Measurements from ENCODE around the gene SLC16A9. TPM values are rescaled to one million over a fixed set of nuclear protein-coding genes. Genes with fewer than 3 reads are reported as not detected.
A peak's percentile ranks its signal among the peaks of the same experiment; 100 is the strongest.
"Not testable (repeated sequence)": the region's sequence is repeated elsewhere in the genome, so short reads cannot be mapped to it uniquely, and the experiment has no call there.

The SLC16A9 gene
- total RNA-seq, 2 donors from 2014 or later = 22.9 to 42.3 TPM

DNA sequence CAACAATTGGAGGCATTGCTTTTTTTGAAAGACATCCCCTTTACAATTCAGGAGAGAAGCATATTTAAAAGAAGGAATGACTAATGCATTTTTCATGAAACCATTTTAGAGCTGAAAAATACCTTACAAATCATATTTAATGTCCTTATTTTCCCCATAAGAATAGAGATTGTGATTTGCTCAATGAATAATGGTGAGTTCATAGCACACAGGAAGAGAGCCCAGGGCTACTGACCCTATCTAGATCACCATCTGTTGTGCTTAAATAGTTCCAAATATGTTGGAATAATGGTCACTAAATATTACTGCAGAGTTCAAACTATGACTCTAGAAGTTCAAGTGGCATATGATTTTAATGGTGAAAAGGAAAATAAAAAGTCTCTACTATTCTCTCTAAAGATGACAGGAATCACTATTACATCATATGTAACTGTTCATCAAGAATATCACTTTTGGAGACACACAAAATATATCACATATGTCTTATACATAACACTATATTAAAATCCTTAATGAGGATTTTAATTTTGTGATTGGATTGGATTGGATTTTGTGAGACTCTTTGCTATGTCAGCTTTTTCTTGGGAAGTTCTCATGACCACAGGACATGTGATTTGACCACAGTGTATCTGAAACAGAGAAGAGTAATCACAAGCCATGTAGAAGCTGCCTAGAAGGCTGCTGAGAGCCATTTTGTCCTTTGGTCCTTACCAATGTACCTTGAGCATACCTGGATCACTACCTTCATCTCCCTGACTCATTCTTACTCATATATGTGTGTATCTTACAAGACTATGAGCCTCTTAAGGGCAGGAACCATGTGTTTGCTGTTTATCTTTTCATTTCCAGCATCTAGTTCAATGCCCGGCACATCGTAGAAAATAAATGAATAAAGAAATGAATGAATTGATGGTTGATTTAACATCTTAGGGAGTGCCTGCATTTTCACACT lies 26.4 kb downstream of the SLC16A9 start:
- no peak for DNase-seq
- intact Hi-C loops (cut with DNase I, micrococcal nuclease) = no loop called here
- peak; percentile 27 for ATAC-seq

- intact Hi-C loops (cut with DNase I, micrococcal nuclease) = no loop called here
- ATAC-seq = no peak
These were observed 29.5 kb downstream of the SLC16A9 start for GRCh38 chr10:59680199-59680598.

DNA sequence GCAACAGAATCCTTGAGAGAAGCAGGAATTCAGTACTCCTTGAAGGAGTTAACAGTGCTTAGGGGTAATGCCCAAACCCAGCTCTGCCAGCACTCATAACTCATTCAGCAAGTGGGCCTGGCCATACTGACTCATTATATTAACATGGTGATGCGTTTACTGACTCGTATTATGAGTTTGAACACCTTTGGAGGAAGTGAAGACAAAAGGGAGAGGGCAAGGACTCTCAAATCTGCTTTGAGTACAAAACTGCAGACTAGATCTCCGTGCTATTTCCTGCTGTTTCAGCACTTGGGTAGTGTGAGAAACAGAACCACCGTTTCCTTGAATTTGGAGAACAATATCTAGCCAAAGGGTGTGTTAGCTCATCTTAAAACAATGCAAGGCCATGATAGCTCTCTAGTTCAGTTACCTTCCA lies 30.8 kb downstream of the SLC16A9 start:
- peak; percentile 86 for ATAC-seq
- peak; percentile 46 to 58 for DNase-seq
- intact Hi-C loops (cut with DNase I, micrococcal nuclease) = no loop called here

More at GRCh38 chr10:59680199-59680598, 29.5 kb downstream of the SLC16A9 start:
- DNase-seq = no peak

- no peak for ATAC-seq
- intact Hi-C loops (cut with DNase I, micrococcal nuclease) = no loop called here
- DNase-seq = no peak
These were observed 32.3 kb downstream of the SLC16A9 start for GRCh38 chr10:59677253-59677831.

DNA sequence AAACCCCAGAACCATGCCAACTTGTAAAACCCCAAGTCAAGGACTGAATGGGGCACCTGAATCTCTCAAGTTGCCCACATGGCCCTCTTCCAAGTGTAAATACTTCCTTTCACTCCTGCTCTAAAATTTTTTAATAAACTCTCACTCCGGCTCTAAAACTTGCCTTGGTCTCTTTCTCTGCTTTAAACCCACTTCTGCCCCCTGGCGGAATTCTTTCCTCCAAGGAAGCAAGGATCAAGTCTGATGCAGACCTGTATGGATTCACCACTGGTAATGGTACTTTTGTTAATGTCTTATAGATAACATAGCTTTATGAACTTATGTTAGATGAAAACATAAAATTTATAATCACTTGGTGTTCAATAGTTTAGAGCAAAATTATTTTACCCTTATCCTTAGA lies 33.8 kb downstream of the SLC16A9 start:
- no peak for DNase-seq
- no peak for ATAC-seq
- intact Hi-C loops (cut with DNase I, micrococcal nuclease) = no loop called here

GRCh38 chr10:59674215-59674836 lies 35.3 kb downstream of the SLC16A9 start:
- DNase-seq = peak in 1 of 2 donors; percentile 68
- intact Hi-C loops (cut with DNase I, micrococcal nuclease) = no loop called here
- peak; percentile 89 for ATAC-seq

- intact Hi-C loops (cut with DNase I, micrococcal nuclease) = no loop called here
- ATAC-seq (no peak), DNase-seq (no peak)
These were observed 37.3 kb downstream of the SLC16A9 start for GRCh38 chr10:59672150-59672875.

GRCh38 chr10:59670269-59670668 lies 39.4 kb downstream of the SLC16A9 start:
- DNase-seq (no peak), ATAC-seq (no peak)
- intact Hi-C loops (cut with DNase I, micrococcal nuclease) = no loop called here

- intact Hi-C loops (cut with DNase I, micrococcal nuclease) = no loop called here
- ATAC-seq = peak; percentile 73
- no peak for DNase-seq
These were observed 41.6 kb downstream of the SLC16A9 start for GRCh38 chr10:59668096-59668495.

GRCh38 chr10:59666310-59666709 lies 43.3 kb downstream of the SLC16A9 start:
- DNase-seq (no peak), ATAC-seq (no peak)
- intact Hi-C loops (cut with DNase I, micrococcal nuclease) = no loop called here

- DNase-seq; intact Hi-C loops (cut with DNase I, micrococcal nuclease); ATAC-seq: not testable (repeated sequence)
These were observed 46.4 kb downstream of the SLC16A9 start for GRCh38 chr10:59663213-59663612.

DNA sequence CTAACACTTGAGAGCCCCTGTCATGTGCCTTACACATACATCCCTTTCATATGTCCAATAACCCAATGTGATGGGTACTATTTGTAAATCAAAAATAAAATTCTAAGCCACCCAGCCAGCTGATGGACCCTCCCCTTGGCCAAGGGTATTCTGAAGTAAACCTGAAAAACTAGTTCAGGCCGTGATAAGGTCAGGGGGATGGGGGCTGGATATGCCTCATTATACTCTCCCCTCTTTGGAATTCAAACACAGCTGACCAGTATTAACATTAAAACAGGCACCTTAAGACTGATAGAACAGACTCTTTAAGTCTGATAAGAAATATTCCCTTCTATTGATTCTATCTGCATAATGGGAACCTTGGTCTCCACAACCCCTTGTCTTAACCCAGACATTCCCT lies 51.9 kb downstream of the SLC16A9 start:
- intact Hi-C loops (cut with DNase I, micrococcal nuclease) = no loop called here
- DNase-seq (no peak), ATAC-seq (no peak)

GRCh38 chr10:59655309-59655708 lies 54.3 kb downstream of the SLC16A9 start:
- intact Hi-C loops (cut with DNase I, micrococcal nuclease) = no loop called here
- DNase-seq (no peak), ATAC-seq (no peak)

DNA sequence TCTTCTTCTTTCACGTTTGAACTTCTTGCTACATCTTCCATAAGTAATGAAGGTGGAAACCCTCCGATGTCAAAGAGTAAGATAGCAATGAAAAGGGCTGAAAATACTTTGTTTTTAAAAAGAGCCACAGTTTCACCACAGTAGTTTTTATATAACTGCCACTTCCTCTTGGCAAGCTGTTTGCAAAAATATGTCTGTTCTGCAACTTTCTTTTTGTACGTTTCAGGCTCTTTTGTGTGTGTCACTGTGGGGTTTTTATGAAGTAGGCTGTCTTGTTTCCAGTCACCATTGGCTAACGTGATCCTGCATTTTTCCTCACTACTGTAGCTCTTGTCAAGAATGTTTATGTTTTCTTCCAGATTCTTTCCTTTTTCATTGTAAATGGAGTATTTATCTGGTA lies 55.6 kb downstream of the SLC16A9 start:
- DNase-seq = no peak
- no peak for ATAC-seq
- intact Hi-C loops (cut with DNase I, micrococcal nuclease) = no loop called here

- DNase-seq (no peak), ATAC-seq (no peak)
- intact Hi-C loops (cut with DNase I, micrococcal nuclease) = no loop called here
These were observed 57.7 kb downstream of the SLC16A9 start for GRCh38 chr10:59651902-59652301.

DNA sequence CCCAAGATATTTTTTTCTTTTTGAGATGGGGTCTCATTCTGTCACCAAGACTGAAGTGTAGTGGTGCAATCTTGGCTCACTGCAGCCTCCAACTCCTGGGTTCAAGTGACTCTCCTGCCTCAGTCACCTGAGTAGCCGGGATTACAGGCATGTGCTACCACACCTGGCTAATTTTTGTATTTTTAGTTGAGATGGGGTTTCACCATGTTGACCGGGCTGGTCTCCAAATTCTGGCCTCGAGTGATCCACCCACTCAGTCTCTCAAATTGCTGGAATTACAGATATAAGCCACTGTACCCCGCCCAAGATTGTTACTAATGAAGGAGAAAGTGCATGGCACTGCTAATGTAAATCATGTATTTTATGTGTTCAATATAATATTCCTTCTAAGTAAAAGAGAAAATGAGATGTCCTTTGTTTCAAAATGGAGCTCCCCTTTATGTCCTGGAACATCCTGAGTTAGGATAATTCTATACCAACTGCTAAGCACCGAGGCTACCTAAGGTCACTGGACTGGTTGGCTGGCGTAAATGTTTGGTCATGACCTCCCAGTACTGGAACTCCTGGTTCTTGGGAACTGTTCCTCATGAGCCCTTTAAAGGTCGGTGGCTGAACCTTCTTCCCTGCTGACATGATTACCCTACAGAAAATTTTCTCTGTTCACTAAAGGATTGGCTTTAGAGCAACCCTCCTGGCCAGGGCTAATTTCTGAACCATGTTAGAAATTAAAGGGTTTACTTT lies 59.9 kb downstream of the SLC16A9 start:
- DNase-seq = no peak
- ATAC-seq = no peak
- intact Hi-C loops (cut with DNase I, micrococcal nuclease) = no loop called here

DNA sequence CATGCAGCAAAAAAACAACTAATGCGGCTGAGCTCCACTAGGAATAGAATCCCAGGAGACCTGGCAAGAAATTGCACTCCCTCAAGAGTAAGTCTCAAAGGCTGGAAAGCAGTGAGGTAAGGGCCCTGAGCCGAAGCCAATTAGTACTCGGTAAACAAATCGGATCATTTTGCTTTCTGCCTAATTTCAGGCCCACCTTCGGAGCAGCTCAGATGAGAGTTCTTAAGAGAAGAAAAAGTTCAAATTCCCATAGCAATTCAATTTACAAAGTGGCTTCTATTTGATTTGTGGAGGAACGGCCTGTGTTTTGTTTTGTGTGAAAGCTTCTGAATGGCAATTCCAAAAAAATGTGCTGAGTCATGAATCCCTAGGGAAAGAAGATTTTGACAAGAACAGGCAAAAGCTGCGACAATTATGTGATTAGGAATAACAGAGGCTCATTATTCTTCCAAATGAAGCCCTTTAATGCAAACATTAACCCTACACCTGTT lies 60.9 kb downstream of the SLC16A9 start:
- intact Hi-C loops (cut with DNase I, micrococcal nuclease) = no loop called here
- ATAC-seq = no peak
- no peak for DNase-seq

GRCh38 chr10:59644841-59645240 lies 64.8 kb downstream of the SLC16A9 start:
- DNase-seq (no peak), ATAC-seq (no peak)
- intact Hi-C loops (cut with DNase I, micrococcal nuclease) = no loop called here
